Measurements from ENCODE around the gene ITPR3. TPM values are rescaled to one million over a fixed set of nuclear protein-coding genes. Genes with fewer than 3 reads are reported as not detected.
A peak's percentile ranks its signal among the peaks of the same experiment; 100 is the strongest.

ITPR3 gene
- total RNA-seq, result 10 to 100 TPM; 27.6 to 77.6 TPM

DNA sequence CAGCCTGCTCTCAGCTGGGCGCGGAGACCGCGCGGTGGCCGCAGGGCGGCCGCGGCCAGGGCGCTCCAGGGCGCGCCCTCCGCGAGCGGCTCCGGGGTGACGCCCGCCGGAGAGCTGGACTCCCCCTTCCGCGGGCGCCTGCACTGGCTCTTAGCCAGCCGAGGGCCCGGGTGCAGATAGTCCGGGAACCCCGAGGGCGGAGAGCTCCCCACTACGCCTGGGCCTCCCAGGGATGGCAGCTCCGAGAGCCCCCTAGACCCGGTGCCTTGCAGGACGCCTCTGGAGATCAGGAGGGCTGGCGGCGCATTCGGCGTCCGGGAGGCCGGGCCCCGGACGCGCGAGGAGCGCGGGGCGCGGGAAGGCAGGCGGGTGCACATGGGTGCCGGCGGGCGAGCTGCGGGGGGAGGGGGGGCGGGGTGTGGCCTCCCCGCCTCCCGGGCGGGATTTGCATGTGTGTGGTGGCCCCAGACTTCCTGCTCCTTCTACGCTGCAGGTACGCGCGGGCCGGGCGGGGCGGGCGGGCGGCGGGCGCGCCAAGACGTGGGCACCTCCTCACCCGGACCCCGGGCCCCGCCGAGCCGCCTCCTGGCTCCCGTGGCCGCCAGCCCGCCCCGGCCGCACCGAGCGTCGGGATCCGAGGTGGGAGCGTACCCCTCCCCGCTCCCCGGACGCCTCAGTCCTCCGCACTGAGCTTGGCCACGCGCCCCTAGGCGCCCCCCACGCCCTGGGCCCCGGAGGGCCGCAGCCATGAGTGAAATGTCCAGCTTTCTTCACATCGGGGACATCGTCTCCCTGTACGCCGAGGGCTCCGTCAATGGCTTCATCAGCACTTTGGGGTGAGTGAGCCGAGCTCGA lies at the start of gene ITPR3:
Gene ITPR3 (plus strand): TSS at position 467 of the 855 bp plus-strand sequence. CDS start 281 bp downstream, at position 748.
- H3K4me3 Mint-ChIP-seq, result peak within 1 kb of the TSS; percentile 93
- H3K4me1 Mint-ChIP-seq (ENCODE audit: low read depth in 2 of 2), result peaks cover 37 to 61% of the 10 kb centered on the region in 2 donors

DNA sequence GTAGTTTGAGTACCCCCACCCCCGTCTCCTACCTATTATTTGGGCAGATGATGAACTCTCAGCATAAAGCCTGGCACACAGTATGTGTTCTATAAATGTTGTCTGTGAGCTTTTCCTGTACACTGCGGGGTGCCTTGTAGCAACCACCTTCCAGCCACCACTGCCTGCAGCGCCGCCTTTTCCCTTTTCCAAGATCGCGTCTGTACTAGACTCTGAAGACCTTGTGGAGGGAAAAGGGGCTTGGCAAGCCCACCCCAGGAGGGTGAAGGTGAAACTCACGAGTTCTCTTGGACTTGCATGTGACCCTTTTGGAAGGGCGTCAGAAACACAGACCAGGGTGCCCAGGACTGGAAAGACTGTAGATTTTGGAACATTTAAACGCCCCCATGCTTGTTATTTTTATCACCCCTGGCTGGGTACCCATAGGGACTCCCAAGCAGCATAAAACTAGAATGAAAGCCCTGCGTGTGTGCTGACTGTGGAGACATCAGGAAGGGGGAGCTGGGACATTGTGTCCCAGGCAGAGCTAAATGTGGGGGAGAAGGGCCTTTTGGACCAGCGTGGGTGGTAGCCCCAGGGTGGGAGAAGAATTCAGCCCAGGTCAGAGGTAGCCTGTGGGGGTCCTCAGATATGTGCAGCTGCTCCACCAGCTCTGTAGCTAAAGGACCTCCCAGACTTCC lies 49.3 kb upstream of the ITPR3 start:
- H3K27me3 Mint-ChIP-seq, result no peaks in the 10 kb centered on the region
- ATAC-seq (no peak), DNase-seq (ENCODE audit: low spot score) (no peak)
- H3K4me3 Mint-ChIP-seq, result peak overlapping the region; percentile 88
- H3K4me1 Mint-ChIP-seq (ENCODE audit: low read depth in 2 of 2), result peaks cover 54 to 60% of the 10 kb centered on the region in 2 donors
- H3K36me3 Mint-ChIP-seq, result peaks cover 11% of the 10 kb centered on the region
- H3K27ac Mint-ChIP-seq, result peak overlapping the region; percentile 97 to 100
- H3K9me3 Mint-ChIP-seq, result no peaks in the 10 kb centered on the region

More for the DNA sequence above, at the start of gene ITPR3:
- Mint-ChIP-seq H3K27ac (peak within 1 kb of the TSS; percentile 88 to 89), H3K27me3 (no peaks in the 10 kb centered on the region), H3K9me3 (no peaks in the 10 kb centered on the region), H3K36me3 (no peaks in the 10 kb centered on the region)
- ATAC-seq, result peak; percentile 85 to 92
- DNase-seq (ENCODE audit: low spot score), result peak; percentile 80

DNA sequence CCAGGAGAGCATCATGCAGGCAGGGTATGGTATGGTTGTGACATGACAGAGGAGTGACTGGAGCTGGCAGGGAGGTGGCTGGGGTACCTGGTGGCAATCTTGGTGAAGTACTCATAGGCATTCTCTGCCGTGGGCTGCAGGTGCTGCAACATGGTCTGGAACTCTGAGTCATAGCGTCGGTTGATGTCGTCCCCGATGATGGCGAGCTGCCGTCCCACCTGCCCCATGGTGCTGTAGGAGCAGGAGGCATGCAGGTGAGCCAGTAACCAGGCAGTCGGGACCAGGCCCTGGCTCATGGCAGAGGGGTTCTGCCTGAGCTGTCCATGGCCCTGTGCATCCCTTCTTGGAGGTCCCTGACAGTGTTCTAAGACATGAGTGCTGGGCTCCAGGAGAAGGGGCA lies 45.9 kb upstream of the ITPR3 start:
- no peak for DNase-seq (ENCODE audit: low spot score)
- peaks cover 18% of the 10 kb centered on the region for H3K36me3 Mint-ChIP-seq
- H3K27me3 Mint-ChIP-seq, result no peaks in the 10 kb centered on the region
- H3K27ac Mint-ChIP-seq, result peak overlapping the region; percentile 85 to 99
- peaks cover 39 to 51% of the 10 kb centered on the region in 2 donors for H3K4me1 Mint-ChIP-seq (ENCODE audit: low read depth in 2 of 2)
- no peak for ATAC-seq
- peak overlapping the region; percentile 49 for H3K4me3 Mint-ChIP-seq
- H3K9me3 Mint-ChIP-seq, result no peaks in the 10 kb centered on the region

DNA sequence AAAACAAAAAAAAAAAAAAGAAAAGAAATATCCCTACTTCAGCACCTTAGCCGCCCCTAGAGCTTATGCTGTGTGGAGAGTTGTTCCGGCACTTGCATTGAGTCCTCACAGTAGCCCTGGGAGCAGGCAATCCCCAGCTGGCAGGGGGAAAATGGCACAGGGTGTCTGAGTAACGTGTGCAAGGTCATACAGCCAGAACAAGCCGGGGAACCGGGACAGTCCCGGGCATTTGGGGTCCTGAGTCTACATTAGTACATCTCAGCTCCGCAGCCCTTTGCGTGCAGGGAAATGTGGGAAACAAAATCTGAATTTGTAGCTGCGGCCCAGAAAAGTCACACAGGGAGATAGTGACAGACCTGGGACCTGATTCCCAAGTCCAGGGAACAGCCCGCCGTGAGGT lies 44.5 kb upstream of the ITPR3 start:
- Mint-ChIP-seq H3K9me3 (no peaks in the 10 kb centered on the region), H3K36me3 (peaks cover 17% of the 10 kb centered on the region), H3K4me3 (peak overlapping the region; percentile 30), H3K27ac (peak overlapping the region; percentile 99 to 100), H3K27me3 (no peaks in the 10 kb centered on the region), H3K4me1 (ENCODE audit: low read depth in 2 of 2) (peaks cover 28 to 41% of the 10 kb centered on the region in 2 donors)
- DNase-seq (ENCODE audit: low spot score) (no peak), ATAC-seq (no peak)

DNA sequence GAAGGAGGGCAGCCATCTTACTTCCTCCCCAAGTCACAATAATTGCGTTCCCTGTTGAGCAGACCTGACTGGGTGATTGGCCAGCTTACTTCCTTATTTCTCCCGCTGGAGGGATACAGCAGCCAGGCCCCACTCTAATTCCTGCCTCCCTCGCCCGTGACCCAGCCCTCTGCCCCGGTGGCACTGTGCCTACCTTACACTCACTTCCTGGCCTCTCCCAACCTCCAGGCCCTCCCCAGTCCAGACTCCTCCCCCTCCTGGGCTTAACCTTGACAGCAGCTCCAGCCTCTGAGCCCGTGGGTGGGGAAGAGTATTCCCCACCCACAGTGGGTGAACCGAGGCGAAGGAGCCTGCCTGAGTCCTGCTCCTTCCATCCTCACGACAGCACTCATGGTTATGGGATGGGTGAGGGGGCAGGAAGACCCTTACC lies 44.0 kb upstream of the ITPR3 start:
- H3K27ac Mint-ChIP-seq, result peak overlapping the region; percentile 99 to 100
- H3K4me3 Mint-ChIP-seq, result peak overlapping the region; percentile 100
- no peaks in the 10 kb centered on the region for H3K9me3 Mint-ChIP-seq
- H3K27me3 Mint-ChIP-seq, result no peaks in the 10 kb centered on the region
- H3K36me3 Mint-ChIP-seq, result peaks cover 12% of the 10 kb centered on the region
- ATAC-seq (no peak), DNase-seq (ENCODE audit: low spot score) (no peak)
- peaks cover 23 to 36% of the 10 kb centered on the region in 2 donors for H3K4me1 Mint-ChIP-seq (ENCODE audit: low read depth in 2 of 2)

DNA sequence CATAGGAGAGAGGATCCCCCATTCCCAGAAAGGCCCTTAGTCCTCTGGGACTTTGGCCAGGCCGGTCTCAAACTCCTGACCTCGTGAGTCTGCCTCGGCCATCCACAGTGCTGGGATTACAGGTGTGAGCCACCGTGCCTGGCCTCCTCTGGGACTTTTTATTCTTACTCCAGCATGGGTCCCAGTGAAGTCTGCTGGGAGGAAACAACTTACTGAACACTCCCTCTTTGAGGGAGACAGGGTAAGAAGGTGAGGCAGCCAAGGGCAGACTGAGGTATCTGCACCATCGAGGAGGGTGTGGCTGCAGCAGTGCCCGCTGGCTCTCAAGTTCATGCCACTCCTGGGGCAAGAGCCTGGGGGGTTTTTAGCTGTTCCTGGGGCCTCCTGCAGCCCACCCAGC lies 43.4 kb upstream of the ITPR3 start:
- DNase-seq (ENCODE audit: low spot score) (no peak), ATAC-seq (no peak)
- peaks cover 12% of the 10 kb centered on the region for H3K36me3 Mint-ChIP-seq
- peak overlapping the region; percentile 100 for H3K4me3 Mint-ChIP-seq
- H3K27me3 Mint-ChIP-seq, result no peaks in the 10 kb centered on the region
- H3K9me3 Mint-ChIP-seq, result no peaks in the 10 kb centered on the region
- H3K4me1 Mint-ChIP-seq (ENCODE audit: low read depth in 2 of 2), result peaks cover 20 to 32% of the 10 kb centered on the region in 2 donors
- H3K27ac Mint-ChIP-seq, result peak overlapping the region; percentile 99 to 100

DNA sequence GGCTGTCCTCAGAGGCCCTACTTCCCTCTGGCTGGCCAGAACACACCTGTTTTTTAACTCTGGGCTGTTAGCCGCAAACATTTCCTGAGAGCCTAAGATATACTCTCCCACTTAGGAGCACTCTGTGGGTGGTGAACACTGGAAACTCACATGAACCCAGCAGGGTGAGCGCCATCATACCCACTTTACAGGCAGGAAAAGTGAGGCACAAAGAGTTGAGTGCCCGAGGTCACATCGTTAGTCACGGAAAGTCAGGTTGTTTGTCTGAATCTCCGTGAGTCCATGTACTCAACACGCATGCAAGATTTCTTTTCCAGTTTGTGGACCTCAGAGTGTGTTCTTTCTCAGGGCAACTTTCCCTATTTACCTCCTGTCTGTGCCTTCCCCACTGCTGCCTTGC lies 43.0 kb upstream of the ITPR3 start:
- peaks cover 20 to 32% of the 10 kb centered on the region in 2 donors for H3K4me1 Mint-ChIP-seq (ENCODE audit: low read depth in 2 of 2)
- H3K27me3 Mint-ChIP-seq, result no peaks in the 10 kb centered on the region
- H3K4me3 Mint-ChIP-seq, result peak overlapping the region; percentile 100
- peak overlapping the region; percentile 99 to 100 for H3K27ac Mint-ChIP-seq
- no peaks in the 10 kb centered on the region for H3K9me3 Mint-ChIP-seq
- ATAC-seq, result no peak
- DNase-seq (ENCODE audit: low spot score), result no peak
- peaks cover 12% of the 10 kb centered on the region for H3K36me3 Mint-ChIP-seq

DNA sequence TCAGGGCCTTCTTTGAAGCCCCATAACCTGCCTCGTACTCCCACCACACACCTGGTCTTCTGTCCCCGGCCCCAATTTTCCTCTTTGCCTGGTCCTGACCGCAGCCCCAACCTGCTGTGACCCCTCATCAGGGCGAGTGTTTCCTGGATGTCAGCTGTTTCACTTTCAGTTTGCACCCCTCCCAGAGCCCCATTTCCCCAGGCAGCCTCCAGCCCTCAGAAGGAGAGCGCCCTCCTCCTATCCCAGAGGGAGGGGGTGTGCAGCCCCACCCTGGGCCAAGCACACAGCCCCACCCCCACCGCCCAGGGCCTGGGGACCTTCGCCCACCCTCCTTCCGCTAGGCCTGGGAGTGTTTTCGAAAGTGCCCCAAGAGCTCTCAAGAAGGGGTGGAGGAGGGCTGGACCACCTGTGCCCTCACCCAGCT lies 42.5 kb upstream of the ITPR3 start:
- ATAC-seq (peak; percentile 58 to 67), DNase-seq (ENCODE audit: low spot score) (peak; percentile 81)
- H3K27me3 Mint-ChIP-seq, result no peaks in the 10 kb centered on the region
- H3K4me3 Mint-ChIP-seq, result peak overlapping the region; percentile 100
- peaks cover 20 to 32% of the 10 kb centered on the region in 2 donors for H3K4me1 Mint-ChIP-seq (ENCODE audit: low read depth in 2 of 2)
- peaks cover 12% of the 10 kb centered on the region for H3K36me3 Mint-ChIP-seq
- H3K27ac Mint-ChIP-seq, result peak overlapping the region; percentile 99 to 100
- no peaks in the 10 kb centered on the region for H3K9me3 Mint-ChIP-seq

DNA sequence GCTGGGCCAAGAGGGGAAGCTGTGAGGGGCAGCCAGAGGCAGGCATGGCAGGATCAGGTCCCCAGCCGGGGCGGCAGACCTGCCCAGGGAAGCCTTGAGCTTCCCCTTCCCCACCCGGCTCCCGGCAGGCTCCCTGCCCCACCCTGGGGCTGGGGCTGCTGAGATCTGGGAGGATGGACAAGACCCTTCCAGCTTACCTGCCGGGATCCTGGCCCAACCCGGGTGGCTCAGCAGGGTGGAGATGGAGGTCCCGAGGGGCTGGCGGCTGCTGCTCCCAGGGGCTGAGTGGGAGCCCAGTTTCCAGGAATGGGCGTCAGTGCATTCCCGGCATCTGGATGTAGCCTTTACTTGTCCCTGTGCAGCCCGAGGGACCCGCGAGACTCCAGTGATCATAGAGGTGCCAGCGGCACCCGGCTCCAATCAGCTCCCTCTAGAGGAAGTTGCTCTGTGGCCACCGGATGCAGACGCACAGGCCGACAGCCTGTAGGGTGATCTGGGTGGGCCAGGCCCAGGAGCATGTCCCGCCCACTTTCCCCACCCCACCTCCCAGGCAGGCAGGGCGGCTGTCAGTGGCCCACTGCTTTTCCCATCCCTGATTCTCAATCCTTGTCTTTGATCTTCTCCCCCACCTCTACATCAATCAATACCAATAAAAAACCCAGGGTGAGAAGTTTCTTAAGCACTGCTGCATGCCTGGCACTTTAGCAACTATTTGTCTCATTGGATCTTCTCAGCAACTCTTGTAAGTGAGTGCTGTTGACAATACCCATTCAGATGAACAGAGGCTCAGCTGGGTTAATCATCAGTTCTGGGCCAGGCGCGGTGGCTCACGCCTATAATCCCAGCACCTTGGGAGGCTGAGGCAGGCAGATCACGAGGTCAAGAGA lies 41.1 kb upstream of the ITPR3 start, which contains the start of gene BAK1:
Gene BAK1 (minus strand): TSS at position 449 of the 887 bp plus-strand sequence. CDS start 2,672 bp downstream, outside the sequence.
- Mint-ChIP-seq H3K4me3 (peak within 1 kb of the TSS; percentile 100), H3K27ac (peak within 1 kb of the TSS; percentile 99 to 100), H3K27me3 (no peaks in the 10 kb centered on the region), H3K36me3 (peaks cover 8% of the 10 kb centered on the region), H3K4me1 (ENCODE audit: low read depth in 2 of 2) (peaks cover 24 to 27% of the 10 kb centered on the region in 2 donors), H3K9me3 (no peaks in the 10 kb centered on the region)
- DNase-seq (ENCODE audit: low spot score) (peak; percentile 91), ATAC-seq (peak; percentile 97)

DNA sequence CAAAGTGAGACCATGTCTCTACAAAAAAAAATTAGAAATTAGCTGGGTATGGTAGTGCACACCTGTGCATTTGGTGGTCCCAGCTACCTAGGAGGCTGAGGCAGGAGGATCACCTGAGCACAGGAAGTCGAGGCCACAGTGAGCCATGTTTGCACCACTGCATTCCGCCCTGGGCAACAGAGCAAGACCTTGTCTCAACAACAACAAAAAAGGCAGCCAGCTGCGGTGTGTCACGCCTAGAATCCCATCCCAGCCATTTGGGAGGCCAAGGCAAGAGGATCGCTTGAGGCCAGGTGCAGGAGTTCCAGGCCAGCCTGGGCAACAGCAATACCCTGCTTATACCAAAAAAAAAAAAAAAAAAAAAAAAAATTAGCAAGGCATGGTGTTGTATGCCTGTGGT lies 39.9 kb upstream of the ITPR3 start:
- ATAC-seq, result no peak
- Mint-ChIP-seq H3K9me3 (no peaks in the 10 kb centered on the region), H3K4me3 (no peak overlapping the region), H3K4me1 (ENCODE audit: low read depth in 2 of 2) (peaks cover 28 to 32% of the 10 kb centered on the region in 2 donors), H3K27ac (peak overlapping the region in 1 of 2 donors; percentile 99), H3K36me3 (peaks cover 7% of the 10 kb centered on the region), H3K27me3 (no peaks in the 10 kb centered on the region)
- DNase-seq (ENCODE audit: low spot score), result no peak

DNA sequence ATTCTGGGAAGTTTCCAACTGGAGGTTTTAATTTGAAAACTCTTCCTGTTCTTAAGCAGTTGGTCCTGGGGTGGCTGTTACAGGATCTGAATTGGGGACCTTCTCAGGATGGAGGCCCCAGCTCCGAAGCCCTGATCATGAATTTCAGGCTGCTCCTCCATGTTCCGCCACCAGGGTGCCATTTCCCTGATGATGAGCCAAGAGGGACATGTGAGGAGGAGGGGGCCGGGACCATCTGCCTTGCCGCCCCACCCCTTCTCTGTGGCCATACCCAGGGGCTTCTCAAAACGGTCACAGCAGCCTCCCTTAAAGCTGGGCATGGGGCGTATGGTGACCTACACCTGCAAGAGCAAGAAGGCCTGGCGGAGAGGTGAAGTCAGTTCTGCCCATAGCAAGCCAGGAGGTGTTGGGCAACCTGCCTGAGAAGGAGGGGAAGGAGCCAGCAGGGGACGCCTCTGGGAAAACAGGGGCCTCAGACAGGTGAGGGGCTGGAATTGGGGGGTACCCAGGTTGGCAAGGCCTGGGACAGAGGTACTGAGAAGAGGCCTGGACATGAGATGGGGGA lies 37.4 kb upstream of the ITPR3 start:
- H3K4me3 Mint-ChIP-seq, result no peak overlapping the region
- H3K27ac Mint-ChIP-seq, result peak overlapping the region in 1 of 2 donors; percentile 77
- DNase-seq (ENCODE audit: low spot score), result no peak

DNA sequence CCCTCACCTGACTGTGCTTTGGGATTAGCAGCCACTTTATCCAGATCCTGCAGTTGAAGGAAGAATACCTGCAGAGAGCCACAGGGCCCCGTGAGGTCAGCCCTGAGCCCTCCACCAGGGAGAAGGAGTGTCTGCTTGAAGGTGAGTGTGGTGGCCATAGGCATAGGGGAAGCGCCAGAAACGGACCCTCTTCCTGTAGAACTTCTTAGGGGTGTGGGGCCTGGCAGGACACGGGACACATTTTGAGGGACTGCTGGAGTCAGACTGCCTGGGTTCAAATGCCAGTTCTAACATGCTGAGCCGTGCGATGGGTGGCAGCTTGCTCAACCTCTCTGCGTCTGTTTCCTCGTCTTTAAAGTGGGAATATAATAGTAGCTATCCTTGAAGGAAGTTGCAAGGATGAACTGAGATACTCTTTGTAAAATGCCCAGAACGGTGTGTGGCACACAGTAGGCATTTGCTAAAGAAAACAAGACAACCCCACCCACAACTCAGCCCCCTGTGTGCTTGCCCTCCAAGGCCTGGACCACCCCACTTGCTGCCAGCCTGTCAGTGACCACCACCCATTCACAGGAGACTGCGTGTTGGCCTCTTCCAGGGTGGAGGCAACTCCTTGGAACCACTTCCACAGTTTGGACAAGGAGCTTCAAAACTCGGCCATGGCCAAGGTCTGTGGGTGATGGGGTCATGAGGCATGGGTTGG lies 36.3 kb upstream of the ITPR3 start:
- Mint-ChIP-seq H3K36me3 (no peaks in the 10 kb centered on the region), H3K4me3 (peak overlapping the region; percentile 47), H3K9me3 (no peaks in the 10 kb centered on the region), H3K27me3 (no peaks in the 10 kb centered on the region), H3K27ac (peak overlapping the region; percentile 78 to 82), H3K4me1 (ENCODE audit: low read depth in 2 of 2) (peaks cover 20 to 23% of the 10 kb centered on the region in 2 donors)
- ATAC-seq, result no peak
- DNase-seq (ENCODE audit: low spot score), result no peak

More for the DNA sequence above, 37.4 kb upstream of the ITPR3 start:
- H3K9me3 Mint-ChIP-seq, result no peaks in the 10 kb centered on the region
- no peak for ATAC-seq
- H3K36me3 Mint-ChIP-seq, result peaks cover under 1% of the 10 kb centered on the region
- peaks cover 21 to 23% of the 10 kb centered on the region in 2 donors for H3K4me1 Mint-ChIP-seq (ENCODE audit: low read depth in 2 of 2)
- no peaks in the 10 kb centered on the region for H3K27me3 Mint-ChIP-seq
